MV-4-11 (cell line): Measurements from ENCODE around the gene ADI1.
"Not testable (repeated sequence)": the region's sequence is repeated elsewhere in the genome, so short reads cannot be mapped to it uniquely, and the experiment has no call there.

Source experiments
- DNase-seq: peaks from one replicate; lab custom pipeline; 2025; lab: John Stamatoyannopoulos, UW

The ADI1 gene

GRCh38 chr2:3462493-3463104, 56.7 kb downstream of the ADI1 start:
- DNase-seq, result no peak

GRCh38 chr2:3461801-3462492, 57.4 kb downstream of the ADI1 start:
- peak; percentile 74 for DNase-seq

DNA sequence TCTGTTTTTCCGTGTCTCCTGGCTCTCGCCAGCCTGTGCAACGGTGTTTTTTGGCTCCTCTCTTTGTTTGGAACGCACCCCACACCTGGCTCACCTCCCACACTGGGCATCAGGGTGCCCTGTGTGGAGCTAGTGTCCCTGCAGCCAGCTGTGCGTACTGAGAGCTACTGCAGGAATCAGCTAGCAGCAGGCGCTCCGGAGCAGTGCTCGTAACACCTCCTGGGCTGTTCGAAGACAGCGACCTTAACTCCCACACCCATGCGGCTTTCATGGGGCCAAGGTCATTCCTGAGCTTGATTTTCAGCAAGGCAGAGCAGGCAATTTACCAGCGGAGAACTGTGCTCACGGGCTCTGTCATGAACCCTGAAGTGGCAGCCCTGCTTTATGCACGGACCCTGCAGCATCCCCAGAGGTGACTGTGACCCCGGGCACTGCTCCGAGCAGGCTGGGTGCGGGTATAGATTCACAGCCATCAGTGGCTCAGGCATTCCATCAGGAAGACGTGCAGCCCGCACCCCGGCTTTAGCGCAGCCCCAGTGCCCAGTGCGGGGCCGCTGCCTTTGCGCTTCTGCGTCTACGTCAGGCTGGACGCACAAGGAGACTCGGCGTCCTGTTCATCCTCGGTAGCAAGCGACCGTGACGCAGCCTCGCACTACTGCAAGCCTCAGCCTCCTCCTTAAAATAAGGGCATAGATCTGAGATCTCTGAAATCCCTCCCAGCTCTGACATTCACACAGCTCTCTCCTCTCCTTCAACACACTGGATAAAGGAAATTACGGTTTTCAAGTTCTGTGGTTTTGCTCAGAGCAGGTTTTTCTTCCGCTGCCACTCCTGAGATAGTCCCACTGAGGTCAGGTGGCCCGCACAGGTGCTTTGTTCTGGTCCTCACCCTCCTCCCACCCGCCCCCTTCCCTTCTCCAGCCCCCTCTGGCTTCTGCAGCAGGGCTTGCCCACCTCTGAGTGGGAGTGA, 58.2 kb downstream of the ADI1 start:
- no peak for DNase-seq

- no peak for DNase-seq
Observed at GRCh38 chr2:3460156-3460555, 59.2 kb downstream of the ADI1 start.

GRCh38 chr2:3459185-3460015, 59.9 kb downstream of the ADI1 start:
- DNase-seq, result no peak

- no peak for DNase-seq
Observed at GRCh38 chr2:3458396-3459184, 60.7 kb downstream of the ADI1 start.

DNA sequence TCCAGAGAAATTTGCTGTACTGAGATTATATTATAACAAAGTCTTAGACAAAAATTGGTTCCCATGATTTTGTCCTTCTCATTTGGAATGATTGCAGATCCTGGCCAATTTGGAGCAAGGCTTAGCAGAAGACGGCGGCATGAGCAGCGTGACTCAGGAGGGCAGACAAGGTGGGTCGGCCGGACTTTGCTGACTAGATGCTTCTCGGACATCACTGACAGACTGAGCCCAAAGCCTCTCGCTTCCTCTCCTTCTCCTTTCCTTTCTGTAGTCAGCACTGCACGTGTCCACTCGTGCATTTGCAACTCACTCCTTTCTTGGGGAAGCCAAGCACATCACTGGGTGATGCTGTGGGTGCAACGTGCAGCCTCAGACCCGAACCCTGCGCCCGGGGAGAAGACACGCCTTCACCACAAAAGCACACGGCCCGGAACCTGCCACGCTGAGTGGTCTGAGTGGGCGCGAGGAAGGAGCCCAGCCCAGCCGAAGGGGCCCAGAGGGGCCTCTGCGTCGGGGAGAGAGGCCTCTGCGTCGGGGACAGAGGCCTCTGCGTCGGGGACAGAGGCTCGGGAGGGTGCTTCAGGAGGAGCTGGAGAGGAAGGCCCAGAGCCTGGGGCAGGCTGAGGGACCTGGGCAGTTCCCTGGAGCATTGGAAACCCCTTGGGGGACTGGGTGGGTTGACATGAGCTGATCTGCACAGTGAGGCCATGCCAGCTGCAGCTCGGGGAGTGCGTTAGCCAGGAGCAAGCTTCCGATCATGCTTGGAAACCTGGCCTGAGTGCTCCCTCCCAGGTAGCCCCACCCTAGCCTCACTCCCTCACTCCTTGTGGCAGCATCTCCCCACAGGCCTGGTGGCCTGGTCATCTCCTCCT, 61.6 kb downstream of the ADI1 start:
- no peak for DNase-seq

- no peak for DNase-seq
Observed at GRCh38 chr2:3456125-3456524, 63.2 kb downstream of the ADI1 start.

DNA sequence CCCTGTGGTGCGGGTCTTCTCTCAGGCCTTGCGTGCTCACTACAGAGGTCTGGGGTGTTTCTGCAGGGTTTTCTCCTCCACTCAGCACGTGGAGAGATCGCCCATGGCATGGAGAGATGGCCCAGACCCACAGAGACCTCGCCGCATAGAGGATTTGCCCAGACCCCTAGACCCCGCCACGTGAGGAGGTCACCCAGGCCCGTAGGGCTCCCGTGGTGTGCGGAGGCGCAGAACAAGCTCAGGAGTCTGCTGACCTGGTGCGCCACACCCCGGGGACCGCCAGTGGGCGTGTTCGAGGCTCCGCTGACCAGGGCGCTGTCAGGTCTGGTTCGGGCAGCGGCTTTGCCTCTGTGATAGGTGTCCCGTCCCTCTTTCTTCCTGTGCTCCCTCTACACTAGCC, 64.5 kb downstream of the ADI1 start:
- no peak for DNase-seq

GRCh38 chr2:3454005-3454404, 65.3 kb downstream of the ADI1 start:
- DNase-seq, result not testable (repeated sequence)

- no peak for DNase-seq
Observed at GRCh38 chr2:3453190-3453999, 65.9 kb downstream of the ADI1 start.

GRCh38 chr2:3451926-3452671, 67.2 kb downstream of the ADI1 start:
- DNase-seq, result no peak

GRCh38 chr2:3451169-3451568, 68.2 kb downstream of the ADI1 start:
- no peak for DNase-seq

- no peak for DNase-seq
Observed at GRCh38 chr2:3450385-3451010, 68.8 kb downstream of the ADI1 start.

DNA sequence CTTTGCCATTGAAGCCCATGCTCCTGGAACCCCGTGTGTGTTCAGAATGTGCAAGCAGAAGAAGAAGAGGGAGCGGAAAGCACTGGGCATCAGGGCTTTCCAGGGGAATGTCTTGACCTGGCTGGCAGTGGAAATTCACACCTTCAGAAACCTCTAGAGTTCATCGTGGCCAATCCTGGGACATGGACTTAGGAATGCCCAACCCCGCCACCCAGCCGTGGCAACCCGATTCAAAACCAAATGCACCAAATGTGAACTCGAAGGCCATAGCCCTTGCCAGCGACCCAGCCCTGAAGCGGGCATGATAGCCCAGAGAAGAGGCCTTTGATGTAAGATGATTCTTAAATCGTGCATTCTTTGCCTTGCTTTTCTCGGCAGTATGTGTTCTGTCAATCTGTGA, 69.4 kb downstream of the ADI1 start:
- DNase-seq, result no peak

DNA sequence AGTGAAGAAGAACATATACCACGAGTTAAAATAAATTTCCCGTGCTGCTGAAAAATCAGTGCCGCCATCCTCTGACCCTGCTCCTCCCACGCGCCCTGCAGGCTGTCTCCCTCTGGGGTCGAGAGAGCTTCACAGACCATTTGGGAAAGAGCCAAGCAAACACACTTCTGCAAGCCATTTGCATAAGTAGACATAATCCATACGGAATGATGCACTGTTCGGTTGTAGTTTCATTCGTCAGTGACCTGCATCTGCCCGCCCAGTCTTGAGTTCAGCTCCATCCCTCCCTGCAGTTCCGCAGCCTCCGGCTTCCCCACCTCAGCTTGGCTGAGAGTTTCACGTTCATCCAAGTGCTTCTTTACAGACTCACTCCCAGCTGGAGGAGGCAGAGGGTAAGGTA, 70.2 kb downstream of the ADI1 start:
- DNase-seq, result no peak

DNA sequence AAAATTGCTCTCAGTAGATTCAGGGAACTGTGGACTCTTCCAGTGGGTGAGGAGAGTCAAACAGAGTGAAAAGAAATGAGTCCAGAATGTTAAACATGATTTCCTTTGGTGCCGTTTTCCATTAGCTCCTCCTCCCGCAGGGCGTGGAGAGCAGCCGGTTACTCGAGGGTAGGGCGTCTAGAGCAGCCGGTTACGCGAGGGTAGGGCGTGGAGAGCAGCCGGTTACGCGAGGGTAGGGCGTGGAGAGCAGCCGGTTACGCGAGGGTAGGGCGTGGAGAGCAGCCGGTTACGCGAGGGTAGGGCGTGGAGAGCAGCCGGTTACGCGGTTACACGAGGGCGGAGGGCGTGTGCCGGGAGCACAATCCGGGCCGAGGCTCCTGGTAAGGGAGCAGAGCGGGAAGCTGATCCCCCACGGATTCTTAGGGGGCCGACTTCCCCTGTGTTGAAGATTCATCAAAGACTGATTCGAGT, 70.9 kb downstream of the ADI1 start:
- DNase-seq, result not testable (repeated sequence)

DNA sequence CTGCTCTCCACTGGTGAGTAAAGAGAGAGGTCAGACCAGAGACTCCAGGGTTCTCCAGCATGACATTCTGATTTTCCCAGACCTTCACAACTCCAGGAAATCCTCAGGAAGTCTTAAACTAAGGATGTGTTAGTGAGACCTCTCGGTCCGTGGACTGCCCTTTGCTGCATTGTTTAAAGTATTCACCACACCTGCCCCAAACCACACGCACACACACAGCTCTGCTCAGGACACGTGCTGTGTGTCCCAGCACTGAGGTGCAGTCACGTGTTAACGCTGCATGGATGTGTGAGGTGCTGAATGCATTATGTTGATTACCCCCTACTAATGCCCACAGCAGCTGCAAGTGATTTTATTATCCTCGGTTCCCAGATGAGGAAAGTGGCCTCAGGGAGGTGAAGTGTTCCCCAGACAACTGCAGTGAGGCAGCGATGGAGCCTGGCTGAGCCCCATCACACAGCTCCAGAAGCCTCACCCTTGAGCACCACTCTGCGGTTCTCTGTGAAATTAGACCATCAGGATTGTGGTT, 71.5 kb downstream of the ADI1 start:
- DNase-seq, result no peak
